OCI-LY7 (cell line): ENCODE results near the gene CABP7.

ENCODE experiments used
- CTCF ChIP-seq: fragments of 200-600 bp; sonication (generic); conservative IDR thresholded peaks from 2 replicates; pipeline ENCODE4 v1.5.1; 2014; ENCODE audit warnings: mild to moderate bottlenecking, antibody characterized with exemption, low read length, moderate library complexity, mixed read lengths
- EZH2phosphoT487 ChIP-seq: fragments of 200-600 bp; sonication (generic); IDR thresholded peaks from 2 replicates; pipeline ENCODE4 v1.6.1; 2018; ENCODE audit warnings: low read depth, borderline replicate concordance, mild to moderate bottlenecking, mixed run types, antibody characterized with exemption, low read length, moderate library complexity, mixed read lengths

GRCh38 chr22:29741926-29742325 lies 22.1 kb downstream of the CABP7 start:
- TF ChIP-seq CTCF = no peak
- no peak for TF ChIP-seq EZH2phosphoT487
